ENCODE results near the gene DENND4B.
A peak's percentile ranks its signal among the peaks of the same experiment; 100 is the strongest.
"Not testable (repeated sequence)": the region's sequence is repeated elsewhere in the genome, so short reads cannot be mapped to it uniquely, and the experiment has no call there.

DENND4B gene

GRCh38 chr1:153922972-153923925, 23.3 kb downstream of the DENND4B start, which contains the start of gene GATAD2B:
Gene GATAD2B, minus strand, starts transcription at chr1:153922972. Its CDS starts 94,625 bp downstream, at chr1:153828347.
- DNase-seq = peak; percentile 100

- DNase-seq = no peak
Observed at GRCh38 chr1:153922076-153922971, 24.2 kb downstream of the DENND4B start.

GRCh38 chr1:153921803-153922075, 24.8 kb downstream of the DENND4B start:
- DNase-seq = peak; percentile 6

- no peak for DNase-seq
Observed at GRCh38 chr1:153921080-153921802, 25.3 kb downstream of the DENND4B start.

GRCh38 chr1:153919876-153920852, 26.4 kb downstream of the DENND4B start:
- DNase-seq = peak; percentile 42

- no peak for DNase-seq
Observed at GRCh38 chr1:153916297-153916696, 30.2 kb downstream of the DENND4B start.

GRCh38 chr1:153912349-153912748, 34.2 kb downstream of the DENND4B start:
- no peak for DNase-seq

- not testable (repeated sequence) for DNase-seq
Observed at GRCh38 chr1:153910560-153910959, 36.0 kb downstream of the DENND4B start.

- no peak for DNase-seq
Observed at GRCh38 chr1:153908071-153908470, 38.4 kb downstream of the DENND4B start.

GRCh38 chr1:153907134-153907533, 39.4 kb downstream of the DENND4B start:
- DNase-seq = no peak

GRCh38 chr1:153906396-153906795, 40.1 kb downstream of the DENND4B start:
- DNase-seq = no peak

- not testable (repeated sequence) for DNase-seq
Observed at GRCh38 chr1:153905908-153906307, 40.6 kb downstream of the DENND4B start.

GRCh38 chr1:153903841-153904455, 42.6 kb downstream of the DENND4B start:
- no peak for DNase-seq

- DNase-seq = no peak
Observed at GRCh38 chr1:153899509-153899908, 47.0 kb downstream of the DENND4B start.

- DNase-seq = not testable (repeated sequence)
Observed at GRCh38 chr1:153895866-153896265, 50.7 kb downstream of the DENND4B start.

- DNase-seq = not testable (repeated sequence)
Observed at GRCh38 chr1:153891042-153891441, 55.5 kb downstream of the DENND4B start.

- no peak for DNase-seq
Observed at GRCh38 chr1:153888533-153888932, 58.0 kb downstream of the DENND4B start.

- no peak for DNase-seq
Observed at GRCh38 chr1:153886127-153886526, 60.4 kb downstream of the DENND4B start.

- no peak for DNase-seq
Observed at GRCh38 chr1:153883223-153883622, 63.3 kb downstream of the DENND4B start.

GRCh38 chr1:153882296-153882912, 64.1 kb downstream of the DENND4B start:
- DNase-seq = no peak

GRCh38 chr1:153881751-153882150, 64.8 kb downstream of the DENND4B start:
- no peak for DNase-seq

Data from CD4-positive, alpha-beta T cell treated with Interleukin-12 subunit alpha and Interleukin-12 subunit beta, for 1 hour (primary cell).